Measurements from ENCODE around the gene USP11. TPM values are rescaled to one million over a fixed set of nuclear protein-coding genes. Genes with fewer than 3 reads are reported as not detected.

Gene USP11
- total and polyA plus RNA-seq, 2 of the 8 experiments (the other 6 are each of a cell fraction or from before 2014, with no cell fraction given), result 40.9 to 84.0 TPM

GRCh38 chrX:47201345-47201944, 31.4 kb upstream of the USP11 start (continued):
- TF ChIP-seq NRF1 (IDR thresholded peaks at IDR 0.05; ENCODE audit: low read depth, low read length) (no peak), ZNF274 (IDR thresholded peaks at IDR 0.05; ENCODE audit: borderline replicate concordance, extremely low read depth, low read length) (no peak), RNF2 (IDR thresholded peaks at IDR 0.05; ENCODE audit: borderline replicate concordance, low read depth, low read length, missing control alignments, poor library complexity, severe bottlenecking) (no peak), SIRT6 (IDR thresholded peaks at IDR 0.05; ENCODE audit: low read length) (no peak), TAF1 (IDR thresholded peaks at IDR 0.05; ENCODE audit: low read depth, low read length) (no peak), SIN3A (conservative IDR thresholded peaks at IDR 0.05 in 1 of 2, IDR thresholded peaks at IDR 0.05 in 1 of 2; ENCODE audit: low read depth in 1 of 2, low read length in 2 of 2) (no peak), PHF8 (conservative IDR thresholded peaks at IDR 0.05; ENCODE audit: low read depth, low read length) (no peak), BACH1 (IDR thresholded peaks at IDR 0.05; ENCODE audit: low read length) (no peak), BRCA1 (IDR thresholded peaks at IDR 0.05; ENCODE audit: low read depth, low read length) (no peak)

Measured in H1 (cell line).